BJ (cell line): ENCODE data around the gene RINL. TPM values are rescaled to one million over a fixed set of nuclear protein-coding genes. Genes with fewer than 3 reads are reported as not detected.
"Not testable (repeated sequence)": the region's sequence is repeated elsewhere in the genome, so short reads cannot be mapped to it uniquely, and the experiment has no call there.

Experiments
- CTCF ChIA-PET: fragments of 350-600 bp; formaldehyde crosslinking; extraction: SDS; loops from one replicate; lab custom pipeline; 2021; ENCODE audit warnings: antibody characterized with exemption, inconsistent platforms; lab: Yijun Ruan, JAX
- POLR2A ChIA-PET: fragments of 300-600 bp; sonication (Branson Sonifier 250); formaldehyde crosslinking; extraction: SDS; loops from one replicate; lab custom pipeline; 2021; ENCODE audit warnings: antibody characterized with exemption; lab: Charles Lee
- DNase-seq: peaks from one replicate; pipeline ENCODE4 v3.0.0-alpha.2; 2011; ENCODE audit warnings: low read depth
- H3K27me3 ChIP-seq: 2 replicates; pipeline ENCODE4 v1.6.0; 2011; ENCODE audit warnings: low read length; ENCODE audit not compliant: control insufficient read depth, insufficient read depth
- H3K36me3 ChIP-seq: 2 replicates; pipeline ENCODE4 v1.5.1; 2011; ENCODE audit warnings: low read length; ENCODE audit not compliant: control insufficient read depth, insufficient read depth
- H3K4me3 ChIP-seq: 2 replicates; pipeline ENCODE4 v1.5.1; 2011; ENCODE audit warnings: low read depth, mild to moderate bottlenecking, control low read depth, low read length
- polyA plus RNA-seq: library from polyadenylated mRNA; depleted of rRNA; stranded (reverse); fragments of >200 nt; gene quantifications from 2 replicates; pipeline ENCODE4 v1.2.3, GENCODE V29; 2011
- TF ChIP-seq, protein P1 (sequence below): IDR thresholded peaks from 2 replicates; pipeline ENCODE4 v1.5.1; 2011; ENCODE audit warnings: low read depth, mild to moderate bottlenecking, control low read depth, inconsistent platforms, low read length, moderate library complexity; ENCODE audit not compliant: insufficient read depth

Gene RINL
- polyA plus RNA-seq, 1 experiment: 1.9 TPM

DNA sequence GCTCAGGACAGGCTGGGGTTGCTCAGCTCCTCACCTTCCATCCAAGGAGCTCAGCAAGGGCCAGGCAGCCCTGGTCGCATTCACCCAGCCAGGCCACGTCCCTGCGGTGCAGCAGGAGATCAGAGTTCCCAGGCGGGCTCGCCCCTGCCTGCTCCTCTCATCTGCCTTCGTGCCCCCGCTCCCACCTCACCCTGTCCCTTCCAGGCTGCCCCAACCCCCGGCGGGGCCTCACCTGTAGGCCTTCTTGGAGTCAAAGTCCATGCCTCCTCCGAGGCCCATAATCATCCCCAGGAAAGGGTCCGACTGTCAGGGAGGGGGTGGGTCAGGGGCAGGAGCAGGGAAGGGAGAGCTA is 1.3 kb upstream of the RINL start:
- DNase-seq: no peak
- peaks cover 7% of the 10 kb centered on the region for H3K36me3 ChIP-seq
- ChIA-PET POLR2A (no interaction called here), CTCF (interaction anchor here (3.2 to 5.2 kb wide), 2 partner anchors 8 to 9 kb away, joined by 29 to 30 read pairs; no protein-coding TSS in a partner anchor)
- TF ChIP-seq, protein P1, sequence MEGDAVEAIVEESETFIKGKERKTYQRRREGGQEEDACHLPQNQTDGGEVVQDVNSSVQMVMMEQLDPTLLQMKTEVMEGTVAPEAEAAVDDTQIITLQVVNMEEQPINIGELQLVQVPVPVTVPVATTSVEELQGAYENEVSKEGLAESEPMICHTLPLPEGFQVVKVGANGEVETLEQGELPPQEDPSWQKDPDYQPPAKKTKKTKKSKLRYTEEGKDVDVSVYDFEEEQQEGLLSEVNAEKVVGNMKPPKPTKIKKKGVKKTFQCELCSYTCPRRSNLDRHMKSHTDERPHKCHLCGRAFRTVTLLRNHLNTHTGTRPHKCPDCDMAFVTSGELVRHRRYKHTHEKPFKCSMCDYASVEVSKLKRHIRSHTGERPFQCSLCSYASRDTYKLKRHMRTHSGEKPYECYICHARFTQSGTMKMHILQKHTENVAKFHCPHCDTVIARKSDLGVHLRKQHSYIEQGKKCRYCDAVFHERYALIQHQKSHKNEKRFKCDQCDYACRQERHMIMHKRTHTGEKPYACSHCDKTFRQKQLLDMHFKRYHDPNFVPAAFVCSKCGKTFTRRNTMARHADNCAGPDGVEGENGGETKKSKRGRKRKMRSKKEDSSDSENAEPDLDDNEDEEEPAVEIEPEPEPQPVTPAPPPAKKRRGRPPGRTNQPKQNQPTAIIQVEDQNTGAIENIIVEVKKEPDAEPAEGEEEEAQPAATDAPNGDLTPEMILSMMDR: no peak
- H3K27me3 ChIP-seq: no peaks in the 10 kb centered on the region
- H3K4me3 ChIP-seq: no peak overlapping the region

DNA sequence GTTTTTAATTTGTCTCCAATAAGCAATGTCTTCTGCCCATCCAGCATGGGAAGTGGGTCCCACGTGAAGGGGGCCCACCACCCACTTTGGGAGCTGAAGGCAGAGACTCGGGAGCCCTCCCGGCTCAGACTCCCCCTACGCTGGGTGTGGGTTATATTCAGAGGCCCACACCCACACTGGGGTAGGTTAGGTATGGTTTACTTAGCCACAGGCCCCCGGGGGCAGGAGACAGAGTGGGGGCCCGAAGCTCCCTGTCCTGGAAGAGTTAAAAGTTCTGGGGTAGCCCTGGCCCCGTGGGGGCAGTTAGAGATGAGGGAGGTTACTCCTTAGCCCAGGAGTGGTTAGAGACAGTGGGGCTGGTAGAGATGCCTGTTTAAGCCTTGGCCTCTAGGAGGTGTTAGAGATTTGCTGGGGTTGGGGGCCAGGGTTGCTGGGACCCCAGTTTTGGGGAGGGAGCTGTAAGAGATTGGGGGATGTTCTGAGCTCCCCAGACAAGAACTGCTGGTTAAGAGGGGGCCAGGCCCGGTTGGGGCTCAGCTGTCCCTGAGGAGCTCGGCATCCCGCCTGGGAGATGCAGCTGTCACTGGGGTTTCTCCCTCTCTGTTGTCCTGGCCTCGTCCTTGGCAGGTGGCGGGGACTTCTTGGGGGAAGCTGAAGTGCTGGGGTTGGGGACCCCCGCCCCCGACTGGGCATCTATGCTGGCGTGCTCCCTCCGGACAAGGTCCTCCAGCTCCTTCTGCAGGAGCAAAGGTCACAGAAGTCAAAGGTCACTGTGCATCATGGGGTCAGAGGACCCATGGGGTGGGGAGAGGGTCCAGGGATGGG is 712 bp upstream of the RINL start:
- TF ChIP-seq, protein P1: no peak
- Histone ChIP-seq H3K36me3 (peaks cover 7% of the 10 kb centered on the region), H3K4me3 (no peak overlapping the region), H3K27me3 (no peaks in the 10 kb centered on the region)
- ChIA-PET POLR2A (no interaction called here), CTCF (interaction anchor here (3.2 to 5.2 kb wide), 2 partner anchors 8 to 9 kb away, joined by 29 to 30 read pairs; no protein-coding TSS in a partner anchor)
- DNase-seq: no peak

DNA sequence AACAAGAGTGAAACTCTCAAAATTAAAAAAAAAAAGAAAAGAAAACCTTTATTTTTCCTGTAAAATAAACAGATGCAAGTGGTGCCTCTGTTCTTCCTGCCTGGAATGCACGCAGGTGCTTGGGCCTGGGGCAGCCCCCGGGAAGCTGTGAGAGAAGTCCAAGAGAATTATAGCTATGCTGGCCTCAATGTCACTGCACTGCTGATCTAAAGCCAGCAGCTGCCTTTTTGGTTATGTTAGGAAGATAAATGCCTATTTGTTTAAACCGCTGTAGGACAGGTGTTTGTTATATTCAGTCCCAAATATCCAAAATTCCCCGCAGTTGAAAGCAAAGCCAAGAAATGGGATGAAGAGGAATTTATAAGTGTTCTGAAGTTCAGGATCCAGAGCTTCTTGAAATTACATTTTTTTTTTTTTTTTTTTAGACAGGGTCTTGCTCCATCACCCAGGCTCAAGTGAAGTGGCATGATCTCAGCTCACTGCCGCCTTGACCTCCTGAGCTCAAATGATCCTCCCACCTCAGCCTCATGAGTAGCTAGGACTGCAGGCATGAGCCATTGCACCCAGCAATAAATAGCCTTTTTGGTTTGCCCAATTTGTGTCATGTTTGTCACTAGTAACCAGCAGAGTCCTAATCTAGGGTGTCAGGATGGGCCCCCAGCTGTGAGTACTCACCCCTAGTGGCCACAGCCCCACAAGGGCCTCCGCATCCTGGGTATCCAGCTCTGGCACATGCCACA is 2.2 kb downstream of the RINL start:
- H3K27me3 ChIP-seq: no peaks in the 10 kb centered on the region
- H3K36me3 ChIP-seq: peaks cover 2% of the 10 kb centered on the region; the same call in 1 of the 2 replicates
- TF ChIP-seq, protein P1: no peak
- ChIA-PET POLR2A (no interaction called here), CTCF (interaction anchor here (0.9 kb wide), 1 partner anchor 106 kb away, joined by 3 read pairs; no protein-coding TSS in a partner anchor)
- no peak overlapping the region for H3K4me3 ChIP-seq
- DNase-seq: no peak

DNA sequence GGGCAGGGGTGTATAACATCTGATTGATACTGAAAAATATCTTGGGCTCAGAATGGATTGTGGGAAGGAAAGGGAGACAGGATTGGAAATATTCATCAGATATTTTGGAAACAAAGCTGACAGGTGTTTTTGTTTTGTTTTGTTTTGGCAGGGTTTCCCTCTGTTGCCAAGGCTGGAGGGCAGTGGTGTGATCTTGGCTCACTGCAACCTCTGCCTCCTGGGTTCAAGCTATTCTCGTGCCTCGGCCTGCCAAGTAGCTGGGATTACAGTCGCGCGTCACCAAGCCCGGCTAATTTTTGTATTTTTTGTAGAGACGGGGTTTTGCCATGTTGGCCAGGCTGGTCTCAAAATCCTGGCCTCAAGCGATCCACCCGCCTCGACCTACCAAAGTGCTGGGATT is 4.7 kb downstream of the RINL start:
- H3K4me3 ChIP-seq, DNase-seq, H3K36me3 ChIP-seq, POLR2A ChIA-PET, H3K27me3 ChIP-seq: not testable (repeated sequence)
- CTCF ChIA-PET: interaction anchor here (0.6 to 1.6 kb wide), 3 partner anchors 9 to 237 kb away, joined by 4 to 7 read pairs (median 5); no protein-coding TSS in a partner anchor

DNA sequence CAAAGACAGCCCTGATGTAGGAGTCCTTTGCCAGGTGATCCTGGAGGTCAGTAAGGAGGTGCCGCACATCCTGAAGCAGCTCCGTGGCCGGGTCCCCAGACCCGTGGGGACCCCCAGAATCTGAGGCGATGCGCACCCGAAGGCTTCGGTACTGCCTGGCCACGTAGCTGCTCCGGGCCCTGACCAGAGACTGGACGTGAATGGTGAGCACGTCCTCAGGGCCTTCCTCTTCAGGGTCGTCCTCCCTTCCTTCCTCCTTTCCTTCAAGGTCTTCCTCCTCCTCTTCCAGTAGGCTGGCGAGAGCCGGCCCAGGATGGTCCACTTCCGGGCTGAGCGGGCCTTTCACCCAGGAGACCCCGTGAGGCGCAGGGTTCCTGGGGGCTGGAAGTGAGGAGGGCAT is 7.5 kb downstream of the RINL start:
- H3K4me3 ChIP-seq: no peak overlapping the region
- POLR2A ChIA-PET: interaction anchor here (0.6 kb wide), 1 partner anchor 226 kb away, joined by 8 read pairs; no protein-coding TSS in a partner anchor
- no peak for DNase-seq
- TF ChIP-seq, protein P1: no peak
- H3K27me3 ChIP-seq: no peaks in the 10 kb centered on the region
- CTCF ChIA-PET: interaction anchor here (0.6 to 3.3 kb wide), 12 partner anchors 10 to 391 kb away, joined by 3 to 29 read pairs (median 5); partner anchors contain the start of genes MRPS12, RINL and SARS2
- H3K36me3 ChIP-seq: no peaks in the 10 kb centered on the region
